Measurements from ENCODE around the gene RPP40. TPM values are rescaled to one million over a fixed set of nuclear protein-coding genes. Genes with fewer than 3 reads are reported as not detected.

Gene RPP40
- polyA plus RNA-seq, 3 donors: 1.7 to 11.1 (median 7.4) TPM

- intact Hi-C loops (cut with micrococcal nuclease): no loop called here
- Mint-ChIP-seq H3K4me1 (no peaks in the 10 kb centered on the region), H3K36me3 (no peaks in the 10 kb centered on the region), H3K27ac (no peak overlapping the region), H3K4me3 (no peak overlapping the region), H3K9me3 (peaks cover 7 to 23% (median 15%) of the 10 kb centered on the region in 7 donors), H3K27me3 (ENCODE audit: low read depth in 3 of 3) (peaks cover 2 to 5% (median 5%) of the 10 kb centered on the region in 3 donors)
- Histone ChIP-seq H3K4me3 (replicated peaks in 1 of 3; ENCODE audit: low read depth in 2 of 3, low read length in 3 of 3) (no peak overlapping the region), H3K27me3 (ENCODE audit: control insufficient read depth in 2 of 2, insufficient read depth in 2 of 2, low read length in 2 of 2) (no peaks in the 10 kb centered on the region), H4K20me1 (ENCODE audit: insufficient read depth, low read length) (no peaks in the 10 kb centered on the region), H2AFZ (ENCODE audit: insufficient read depth, low read depth, low read length, poor library complexity, severe bottlenecking) (no peak overlapping the region), H3K9ac (ENCODE audit: insufficient read depth, low read length, poor library complexity, severe bottlenecking) (no peak overlapping the region), H3K4me1 (ENCODE audit: control insufficient read depth in 1 of 2, insufficient read depth in 2 of 2, low read length in 2 of 2) (no peaks in the 10 kb centered on the region), H3K79me2 (ENCODE audit: insufficient read depth, low read length) (no peaks in the 10 kb centered on the region), H3K27ac (ENCODE audit: low read depth in 1 of 2, low read length in 2 of 2) (no peak overlapping the region), H3K9me3 (replicated peaks in 1 of 2; ENCODE audit: control insufficient read depth in 1 of 2, insufficient read depth in 1 of 2, low read length in 2 of 2) (peaks cover 3% of the 10 kb centered on the region in 2 donors), H3K36me3 (replicated peaks in 1 of 2; ENCODE audit: control insufficient read depth in 1 of 2, insufficient read depth in 2 of 2, low read length in 2 of 2) (no peaks in the 10 kb centered on the region), H3K4me2 (replicated peaks; ENCODE audit: extremely low read depth, low read length, poor library complexity, severe bottlenecking) (no peak overlapping the region)
- no peak for TF ChIP-seq CTCF (IDR thresholded peaks at IDR 0.05)
- DNase-seq: no peak
- WGBS (ENCODE audit: insufficient coverage): 97% methylated on average over 11 of the region's 14 CpGs
Observed at GRCh38 chr6:4973982-4974745, 29.7 kb downstream of the RPP40 start.

- H3K27me3 Mint-ChIP-seq (ENCODE audit: low read depth in 3 of 3): peaks cover 2 to 5% (median 4%) of the 10 kb centered on the region in 3 donors
- H3K4me1 ChIP-seq (ENCODE audit: control insufficient read depth in 1 of 2, insufficient read depth in 2 of 2, low read length in 2 of 2): no peaks in the 10 kb centered on the region
- no peaks in the 10 kb centered on the region for H3K36me3 ChIP-seq (replicated peaks in 1 of 2; ENCODE audit: control insufficient read depth in 1 of 2, insufficient read depth in 2 of 2, low read length in 2 of 2)
- no peak overlapping the region for H2AFZ ChIP-seq (ENCODE audit: insufficient read depth, low read depth, low read length, poor library complexity, severe bottlenecking)
- no peak overlapping the region for H3K27ac ChIP-seq (ENCODE audit: low read depth in 1 of 2, low read length in 2 of 2)
- no peaks in the 10 kb centered on the region for H3K36me3 Mint-ChIP-seq
- no peak overlapping the region for H3K4me3 ChIP-seq (replicated peaks in 1 of 3; ENCODE audit: low read depth in 2 of 3, low read length in 3 of 3)
- no peak overlapping the region for H3K9ac ChIP-seq (ENCODE audit: insufficient read depth, low read length, poor library complexity, severe bottlenecking)
- no peak for DNase-seq
- no peaks in the 10 kb centered on the region for H3K27me3 ChIP-seq (ENCODE audit: control insufficient read depth in 2 of 2, insufficient read depth in 2 of 2, low read length in 2 of 2)
- TF ChIP-seq CTCF (IDR thresholded peaks at IDR 0.05): no peak
- no peaks in the 10 kb centered on the region for H4K20me1 ChIP-seq (ENCODE audit: insufficient read depth, low read length)
- no peak overlapping the region for H3K27ac Mint-ChIP-seq
- H3K4me2 ChIP-seq (replicated peaks; ENCODE audit: extremely low read depth, low read length, poor library complexity, severe bottlenecking): no peak overlapping the region
- intact Hi-C loops (cut with micrococcal nuclease): no loop called here
- no peaks in the 10 kb centered on the region for H3K9me3 ChIP-seq (replicated peaks in 1 of 2; ENCODE audit: control insufficient read depth in 1 of 2, insufficient read depth in 1 of 2, low read length in 2 of 2)
- H3K4me3 Mint-ChIP-seq: no peak overlapping the region
- no peaks in the 10 kb centered on the region for H3K79me2 ChIP-seq (ENCODE audit: insufficient read depth, low read length)
- peaks cover 4 to 16% (median 10%) of the 10 kb centered on the region in 7 donors for H3K9me3 Mint-ChIP-seq
- no peaks in the 10 kb centered on the region for H3K4me1 Mint-ChIP-seq
- WGBS (ENCODE audit: insufficient coverage): 88% methylated on average over 7 of the region's 13 CpGs
Observed at GRCh38 chr6:4973415-4973814, 30.4 kb downstream of the RPP40 start.
